Adrenal gland (tissue), 19 donors: Measurements from ENCODE around the gene VMAC. TPM values are rescaled to one million over a fixed set of nuclear protein-coding genes. Genes with fewer than 3 reads are reported as not detected.
"Not testable (repeated sequence)": the region's sequence is repeated elsewhere in the genome, so short reads cannot be mapped to it uniquely, and the experiment has no call there.

Experiments
- DNase-seq, 7 donors: peaks; one replicate each; pipeline ENCODE4 v3.0.0-alpha.2; 2019 to 2020
- H3K27ac ChIP-seq, 5 donors: fragments of 200-600 bp; sonication (generic) in 4 of 5; 1 replicate in 3 of 5; 2 replicates in 2 of 5; pipeline versions ENCODE4 v1.5.1 to v1.8.0; 2016 to 2020; ENCODE audit warnings: mild to moderate bottlenecking in 1 of 5
- H3K27me3 ChIP-seq: fragments of 200-600 bp; 2 replicates; pipeline ENCODE4 v1.8.0; 2021
- H3K36me3 ChIP-seq, 2 donors: fragments of 200-600 bp; replicated peaks in 1 of 2; 1 replicate in 1 of 2; 2 replicates in 1 of 2; pipeline versions ENCODE4 v1.5.1 to v1.8.0; 2018 to 2022
- H3K4me1 ChIP-seq, 2 donors: fragments of 200-600 bp; replicated peaks in 1 of 2; 1 replicate in 1 of 2; 2 replicates in 1 of 2; pipeline versions ENCODE4 v1.5.1 to v1.8.0; 2018 to 2021
- H3K4me3 ChIP-seq, 4 donors: fragments of 200-600 bp; sonication (generic) in 3 of 4; one replicate each; pipeline ENCODE4 v1.5.1; 2016 to 2018
- H3K9me3 ChIP-seq, 3 donors: fragments of 200-600 bp; sonication (generic) in 1 of 3; replicated peaks in 1 of 3; 1 replicate in 2 of 3; 2 replicates in 1 of 3; pipeline versions ENCODE4 v1.5.1 to v1.8.0; 2016 to 2021
- CTCF ChIP-seq, 6 experiments: fragments of 450-650 bp in 4 of 6; fragments of 200-600 bp in 2 of 6; sonication (generic) in 1 of 6; IDR thresholded peaks; 1 replicate in 5 of 6; 2 replicates in 1 of 6; pipeline versions ENCODE4 v1.5.1 to v1.8.0; 2016 to 2021; ENCODE audit warnings: antibody characterized with exemption in 6 of 6, mild to moderate bottlenecking in 2 of 6, moderate library complexity in 1 of 6
- POLR2A ChIP-seq, 2 donors: fragments of 450-650 bp; IDR thresholded peaks; one replicate each; pipeline ENCODE4 v1.6.1; 2017; ENCODE audit warnings: antibody characterized with exemption in 2 of 2, mild to moderate bottlenecking in 2 of 2, moderate library complexity in 1 of 2
- WGBS, 4 donors: extraction: QIAGEN DNeasy Blood & Tissue Kit in 2 of 4; methylation state at CpG; one replicate each; pipeline versions ENCODE4 v1.1.5 to v1.1.7; 2013 to 2017; 5-methylcytosine and 5-hydroxymethylcytosine counted together
- intact Hi-C, 2 donors: fragments of 100-400 bp; cut with DNase I; formaldehyde crosslinking; loops; one replicate each; pipeline versions ENCODE4 v1.14.1 to v1.15.0; 2022 to 2023
- long read RNA-seq, 10 donors: library from polyadenylated mRNA in 3 of 10; unstranded in 2 of 10; stranded (forward) in 1 of 10; transcript quantifications; one replicate each; pipeline ENCODE4 v2.0.0 and lab custom pipeline, GENCODE V29; 2021 to 2026
- polyA plus RNA-seq, 3 donors: library from polyadenylated mRNA; stranded (reverse); fragments of 200-250 nt in 2 of 3; fragments of 350-450 nt in 1 of 3; fragmentation: Illumina TruSeq in 1 of 3; extraction: RNeasy Lipid Tissue Mini Kit (QIAGEN cat#74804) in 1 of 3; gene quantifications; one replicate each; pipeline ENCODE4 v1.2.3, GENCODE V29; 2013 to 2014
- total RNA-seq, 9 donors: library from RNA; depleted of rRNA in 4 of 9; stranded (reverse); fragments of >200 nt in 4 of 9; fragments of 120-200 nt in 1 of 9; fragmentation: NEBNext Ultra II Directional in 1 of 9; extraction: Animal tissue kit (Norgen Biotek cat#: 25700) in 1 of 9; gene quantifications; one replicate each; pipeline versions ENCODE4 v1.1.0 to v1.2.4, GENCODE V29; 2013 to 2023
- donor health status: healthy with polysubstance abuse.
- donor health status: Bipolar disorder and iron deficiency.
- donor health status: DM: yes; HTN: yes; CAD: no.
- donor health status: DM: no; HTN: no; CAD: no.
- donor health status: DM: no; HTN: no; CAD: no.
- donor health status: DM: yes; HTN: yes; CAD: no.

VMAC gene
- 10 to 100 TPM in 3 of 9 donors, 1 to 10 TPM in 6; 5.0 to 14.4 (median 8.4) TPM for total RNA-seq
- 10 to 100 TPM in 1 of 3 donors, 1 to 10 TPM in 2; 3.5 to 15.6 (median 4.8) TPM for polyA plus RNA-seq
- long read RNA-seq, donor 1, result 0 reads
- long read RNA-seq, donor 2, transcript VMAC-201 (2 exons, 2,254 nt), result major isoform, 6 of 6 reads
- long read RNA-seq, donor 2, partial matches to known transcripts, result 0 of 6 reads
- long read RNA-seq, donor 2, other reads (novel, unspliced or antisense), result 0 of 6 reads
- long read RNA-seq, donor 3, partial matches to known transcripts, result 0 of 1 reads
- long read RNA-seq, donor 3, other reads (novel, unspliced or antisense), result 0 of 1 reads
- long read RNA-seq, donor 4, transcript VMAC-201 (2 exons, 2,254 nt), result major isoform, 5 of 7 reads
- long read RNA-seq, donor 4, partial matches to known transcripts, result 0 of 7 reads
- long read RNA-seq, donor 4, other reads (novel, unspliced or antisense), result 2 of 7 reads
- long read RNA-seq, donor 5, transcript VMAC-201 (2 exons, 2,254 nt), result major isoform, 12 of 14 reads
- long read RNA-seq, donor 5, partial matches to known transcripts, result 0 of 14 reads
- long read RNA-seq, donor 5, other reads (novel, unspliced or antisense), result 2 of 14 reads
- long read RNA-seq, donor 6, partial matches to known transcripts, result 0 of 5 reads
- long read RNA-seq, donor 6, other reads (novel, unspliced or antisense), result 1 of 5 reads
- long read RNA-seq, donor 7, partial matches to known transcripts, result 0 of 2 reads
- long read RNA-seq, donor 7, other reads (novel, unspliced or antisense), result 0 of 2 reads
- long read RNA-seq, donor 8, partial matches to known transcripts, result 0 of 4 reads
- long read RNA-seq, donor 8, other reads (novel, unspliced or antisense), result 0 of 4 reads
- long read RNA-seq, donor 9, partial matches to known transcripts, result 0 of 3 reads
- long read RNA-seq, donor 9, other reads (novel, unspliced or antisense), result 0 of 3 reads
- long read RNA-seq, donor 10, partial matches to known transcripts, result 0 of 3 reads
- long read RNA-seq, donor 10, other reads (novel, unspliced or antisense), result 0 of 3 reads

- DNase-seq, result peak; percentile 100
- intact Hi-C loops, result no loop called here
- Histone ChIP-seq H3K4me3 (peak within 1 kb of the TSS; percentile 1 to 100 (median 97)), H3K27me3 (no peaks in the 10 kb centered on the region), H3K27ac (peak within 1 kb of the TSS; percentile 76 to 98 (median 92)), H3K36me3 (peaks cover 0 to 8% of the 10 kb centered on the region in 2 donors), H3K4me1 (peaks cover 16 to 38% of the 10 kb centered on the region in 2 donors), H3K9me3 (no peaks in the 10 kb centered on the region)
- TF ChIP-seq CTCF (IDR thresholded peaks at IDR 0.05) (no peak), POLR2A (IDR thresholded peaks at IDR 0.05) (peak; percentile 65 to 80)
- WGBS, 4 donors, result 0% methylated on average over 16 to 61 of the region's 61 CpGs
Measured at GRCh38 chr19:5904352-5905113, at the start of gene VMAC. Gene VMAC (plus strand): TSS chr19:5904872. CDS start chr19:5904891, 19 bp downstream.

- H3K4me1 ChIP-seq, DNase-seq, H3K4me3 ChIP-seq, H3K27me3 ChIP-seq, H3K36me3 ChIP-seq, H3K9me3 ChIP-seq, intact Hi-C loops, H3K27ac ChIP-seq: not testable (repeated sequence)
- 85 to 90% (median 86%) methylated on average over 9 of the region's 9 CpGs for WGBS, 4 donors
Measured at GRCh38 chr19:5855151-5855550, 49.5 kb upstream of the VMAC start.

GRCh38 chr19:5857203-5858081 is 47.2 kb upstream of the VMAC start:
- 87 to 93% (median 91%) methylated on average over 18 of the region's 18 CpGs for WGBS, 4 donors
- no peak for DNase-seq
- H3K9me3 ChIP-seq, result no peaks in the 10 kb centered on the region
- H3K4me1 ChIP-seq, result no peaks in the 10 kb centered on the region
- no peak overlapping the region for H3K27ac ChIP-seq
- intact Hi-C loops, result no loop called here
- H3K36me3 ChIP-seq, result no peaks in the 10 kb centered on the region
- no peak overlapping the region for H3K4me3 ChIP-seq
- no peak for TF ChIP-seq POLR2A (IDR thresholded peaks at IDR 0.05)
- TF ChIP-seq CTCF (IDR thresholded peaks at IDR 0.05), result no peak
- no peaks in the 10 kb centered on the region for H3K27me3 ChIP-seq
